Right lobe of liver (tissue), 6 donors: ENCODE data around the gene RERE. TPM values are rescaled to one million over a fixed set of nuclear protein-coding genes. Genes with fewer than 3 reads are reported as not detected.

Experiments used
- ATAC-seq, 4 donors: fragments of 200-7000 bp; cut with Tn5 transposase; one replicate each; pipeline ENCODE4 v1.9.1; 2020; ENCODE audit warnings: mild to moderate bottlenecking in 4 of 4, moderate library complexity in 4 of 4
- DNase-seq, 3 donors: peaks; one replicate each; pipeline ENCODE4 v3.0.0-alpha.2; 2020
- H3K27ac ChIP-seq, 3 donors: fragments of 200-600 bp; one replicate each; pipeline ENCODE4 v1.8.0; 2022
- H3K27me3 ChIP-seq, 2 donors: fragments of 200-600 bp; one replicate each; pipeline ENCODE4 v1.8.0; 2022
- H3K36me3 ChIP-seq, 4 donors: fragments of 200-600 bp; sonication (generic) in 1 of 4; one replicate each; pipeline versions ENCODE4 v1.5.1 to v1.8.0; 2017 to 2022; ENCODE audit warnings: control low read depth in 1 of 4
- H3K4me1 ChIP-seq, 4 donors: fragments of 200-600 bp; sonication (generic) in 1 of 4; one replicate each; pipeline versions ENCODE4 v1.5.1 to v1.8.0; 2017 to 2022; ENCODE audit warnings: control low read depth in 1 of 4
- H3K4me3 ChIP-seq, 3 donors: fragments of 200-600 bp; one replicate each; pipeline ENCODE4 v1.8.0; 2022
- H3K9me3 ChIP-seq, 4 donors: fragments of 200-600 bp; sonication (generic) in 1 of 4; one replicate each; pipeline versions ENCODE4 v1.5.1 to v1.8.0; 2017 to 2022; ENCODE audit warnings: control low read depth in 1 of 4
- CTCF ChIP-seq, 4 donors: fragments of 200-600 bp in 3 of 4; fragments of 450-650 bp in 1 of 4; IDR thresholded peaks; one replicate each; pipeline versions ENCODE4 v1.5.1 to v1.8.0; 2016 to 2022; ENCODE audit warnings: antibody characterized with exemption in 4 of 4, mild to moderate bottlenecking in 2 of 4
- POLR2A ChIP-seq: fragments of 450-650 bp; IDR thresholded peaks from one replicate; pipeline ENCODE4 v1.6.1; 2017; ENCODE audit warnings: antibody characterized with exemption, mild to moderate bottlenecking
- WGBS: methylation state at CpG from one replicate; pipeline ENCODE4 v1.1.6; 2018; ENCODE audit warnings: low coverage, low lambda C conversion rate; ENCODE audit not compliant: insufficient coverage; ENCODE audit errors: missing lambda C conversion rate; 5-methylcytosine and 5-hydroxymethylcytosine counted together
- intact Hi-C, 2 donors: fragments of 100-400 bp; cut with DNase I; formaldehyde crosslinking; loops; one replicate each; pipeline versions ENCODE4 v1.11.2 to v1.14.1; 2022
- total RNA-seq, 6 experiments: library from RNA; depleted of rRNA in 2 of 6; stranded (reverse); fragments of >200 nt in 2 of 6; fragmentation: NEBNext Ultra II Directional in 3 of 6; extraction: Animal tissue kit (Norgen Biotek cat#: 25700) in 3 of 6; gene quantifications; one replicate each; pipeline versions ENCODE4 v1.1.0 to v1.2.4, GENCODE V29; 2016 to 2023
- donor health status: DM: no; HTN: yes; CAD: no.
- donor health status: DM: no; HTN: no; CAD: no.
- donor health status: DM: no; HTN: no; CAD: no.
- donor health status: DM: no; HTN: yes; CAD: no.
- donor health status: DM: no; HTN: yes; CAD: no.

The RERE gene
- total RNA-seq, 6 experiments from 2014 or later, result 17.5 to 38.4 (median 25.0) TPM

- Histone ChIP-seq H3K4me1 (no peaks in the 10 kb centered on the region), H3K27ac (no peak overlapping the region), H3K9me3 (no peaks in the 10 kb centered on the region), H3K36me3 (no peaks in the 10 kb centered on the region), H3K27me3 (no peaks in the 10 kb centered on the region), H3K4me3 (no peak overlapping the region)
- peak in 1 of 4 donors; percentile 29 for ATAC-seq
- 93% methylated on average over 2 of the region's 2 CpGs for WGBS
- intact Hi-C loops, result no loop called here
- no peak for TF ChIP-seq CTCF (IDR thresholded peaks at IDR 0.05)
- no peak for TF ChIP-seq POLR2A
- no peak for DNase-seq
These were observed 280.9 kb downstream of the RERE start for GRCh38 chr1:8536515-8536914.

GRCh38 chr1:8533907-8534306 lies 283.5 kb downstream of the RERE start:
- TF ChIP-seq CTCF (IDR thresholded peaks at IDR 0.05), result no peak
- no peak for TF ChIP-seq POLR2A
- Histone ChIP-seq H3K36me3 (no peaks in the 10 kb centered on the region), H3K27ac (no peak overlapping the region), H3K4me1 (no peaks in the 10 kb centered on the region), H3K9me3 (no peaks in the 10 kb centered on the region), H3K4me3 (no peak overlapping the region), H3K27me3 (no peaks in the 10 kb centered on the region)
- DNase-seq (no peak), ATAC-seq (no peak)
- WGBS, result 83% methylated on average over 1 of the region's 1 CpG
- intact Hi-C loops, result no loop called here

GRCh38 chr1:8533124-8533523 lies 284.3 kb downstream of the RERE start:
- no peaks in the 10 kb centered on the region for H3K27me3 ChIP-seq
- DNase-seq (no peak), ATAC-seq (no peak)
- intact Hi-C loops, result no loop called here
- 72% methylated on average over 3 of the region's 4 CpGs for WGBS
- no peaks in the 10 kb centered on the region for H3K4me1 ChIP-seq
- no peak overlapping the region for H3K27ac ChIP-seq
- no peak for TF ChIP-seq POLR2A
- TF ChIP-seq CTCF (IDR thresholded peaks at IDR 0.05), result no peak
- H3K9me3 ChIP-seq, result no peaks in the 10 kb centered on the region
- H3K4me3 ChIP-seq, result no peak overlapping the region
- H3K36me3 ChIP-seq, result no peaks in the 10 kb centered on the region

- no peaks in the 10 kb centered on the region for H3K36me3 ChIP-seq
- DNase-seq, result no peak
- intact Hi-C loops, result no loop called here
- no peak overlapping the region for H3K27ac ChIP-seq
- ATAC-seq, result no peak
- H3K4me3 ChIP-seq, result no peak overlapping the region
- no peaks in the 10 kb centered on the region for H3K27me3 ChIP-seq
- no peaks in the 10 kb centered on the region for H3K9me3 ChIP-seq
- peaks cover 0 to 6% (median 3%) of the 10 kb centered on the region in 4 donors for H3K4me1 ChIP-seq
- 89% methylated on average over 2 of the region's 3 CpGs for WGBS
- TF ChIP-seq CTCF (IDR thresholded peaks at IDR 0.05) (no peak), POLR2A (no peak)
These were observed 287.5 kb downstream of the RERE start for GRCh38 chr1:8529901-8530300.

GRCh38 chr1:8527941-8528340 lies 289.5 kb downstream of the RERE start:
- no peak overlapping the region for H3K4me3 ChIP-seq
- H3K36me3 ChIP-seq, result no peaks in the 10 kb centered on the region
- no peaks in the 10 kb centered on the region for H3K27me3 ChIP-seq
- H3K9me3 ChIP-seq, result no peaks in the 10 kb centered on the region
- peaks cover 0 to 18% (median 3%) of the 10 kb centered on the region in 4 donors for H3K4me1 ChIP-seq
- no peak for TF ChIP-seq POLR2A
- TF ChIP-seq CTCF (IDR thresholded peaks at IDR 0.05), result no peak
- 28% methylated on average over 4 of the region's 4 CpGs for WGBS
- intact Hi-C loops, result no loop called here
- DNase-seq, result no peak
- no peak overlapping the region for H3K27ac ChIP-seq
- no peak for ATAC-seq
